Hepatocyte (in vitro differentiated cells): ENCODE measurements around the gene MACROD2. TPM values are rescaled to one million over a fixed set of nuclear protein-coding genes. Genes with fewer than 3 reads are reported as not detected.

Experiments used
- DNase-seq: peaks from one replicate; pipeline ENCODE4 v3.0.0-alpha.2; 2016; ENCODE audit warnings: low spot score
- H2AFZ ChIP-seq: fragments of 200-600 bp; sonication (generic); 2 replicates; pipeline ENCODE4 v1.6.0; 2016; ENCODE audit warnings: antibody characterized with exemption, mild to moderate bottlenecking
- H3K27ac ChIP-seq: fragments of 200-600 bp; sonication (generic); 2 replicates; pipeline ENCODE4 v1.5.1; 2016; ENCODE audit warnings: mild to moderate bottlenecking
- H3K27me3 ChIP-seq: fragments of 200-600 bp; sonication (generic); 2 replicates; pipeline ENCODE4 v1.6.1; 2016
- H3K36me3 ChIP-seq: fragments of 200-600 bp; sonication (generic); replicated peaks from 2 replicates; pipeline ENCODE4 v1.5.1; 2016; ENCODE audit warnings: low read depth; ENCODE audit not compliant: insufficient read depth
- H3K4me1 ChIP-seq: fragments of 200-600 bp; sonication (generic); 2 replicates; pipeline ENCODE4 v1.5.1; 2016; ENCODE audit warnings: mild to moderate bottlenecking, moderate library complexity; ENCODE audit not compliant: insufficient read depth
- H3K4me2 ChIP-seq: fragments of 200-600 bp; sonication (generic); 2 replicates; pipeline ENCODE4 v1.6.0; 2016
- H3K4me3 ChIP-seq: fragments of 200-600 bp; sonication (generic); 2 replicates; pipeline ENCODE4 v1.5.1; 2016; ENCODE audit warnings: mild to moderate bottlenecking
- H3K79me2 ChIP-seq: fragments of 200-600 bp; sonication (generic); 2 replicates; pipeline ENCODE4 v1.6.0; 2017; ENCODE audit warnings: mild to moderate bottlenecking
- H3K9me2 ChIP-seq: fragments of 200-600 bp; sonication (generic); replicated peaks from 2 replicates; pipeline ENCODE4 v1.6.0; 2017; ENCODE audit warnings: mild to moderate bottlenecking; ENCODE audit not compliant: insufficient read depth
- H3K9me3 ChIP-seq: fragments of 200-600 bp; sonication (generic); 2 replicates; pipeline ENCODE4 v1.5.1; 2016; ENCODE audit warnings: low read depth, mild to moderate bottlenecking
- H4K20me1 ChIP-seq: fragments of 200-600 bp; sonication (generic); 2 replicates; pipeline ENCODE4 v1.6.0; 2016; ENCODE audit warnings: mild to moderate bottlenecking; ENCODE audit not compliant: insufficient read depth, poor library complexity, severe bottlenecking
- CTCF ChIP-seq: fragments of 200-600 bp; sonication (generic); IDR thresholded peaks from 2 replicates; pipeline ENCODE4 v1.5.1; 2016; ENCODE audit warnings: antibody characterized with exemption, mild to moderate bottlenecking; ENCODE audit not compliant: poor library complexity
- EZH2 ChIP-seq: fragments of 200-600 bp; sonication (generic); IDR thresholded peaks from 2 replicates; pipeline ENCODE4 v1.6.1; 2016; ENCODE audit warnings: antibody characterized with exemption, mild to moderate bottlenecking, borderline replicate concordance
- EZH2phosphoT487 ChIP-seq: fragments of 200-600 bp; sonication (generic); IDR thresholded peaks from one replicate; pipeline ENCODE4 v1.6.1; 2018; ENCODE audit warnings: antibody characterized with exemption, mild to moderate bottlenecking, low read depth, moderate library complexity; ENCODE audit not compliant: unreplicated experiment, severe bottlenecking
- WGBS: methylation state at CpG from one replicate; pipeline ENCODE4 v1.1.6; 2016; ENCODE audit warnings: low lambda C conversion rate; ENCODE audit errors: missing lambda C conversion rate; 5-methylcytosine and 5-hydroxymethylcytosine counted together
- polyA plus RNA-seq: library from polyadenylated mRNA; unstranded; fragments of >200 nt; fragmentation: Nextera tagmentation; extraction: Ambion mirVana; gene quantifications from 2 replicates; pipeline ENCODE4 v1.2.1, GENCODE V29; 2016
- total RNA-seq: library from RNA; depleted of rRNA; stranded (reverse); fragments of >200 nt; gene quantifications from 2 replicates; pipeline ENCODE4 v1.2.3, GENCODE V29; 2014

The MACROD2 gene
- total and polyA plus RNA-seq, 2 experiments from 2014 or later = 2.4 to 3.1 TPM

GRCh38 chr20:15992564-15992963 lies 1997.2 kb downstream of the MACROD2 start:
- DNase-seq = no peak
- Histone ChIP-seq H3K36me3 (no peaks in the 10 kb centered on the region), H3K4me2 (no peak overlapping the region), H3K4me1 (no peaks in the 10 kb centered on the region), H3K79me2 (no peaks in the 10 kb centered on the region), H3K27me3 (no peaks in the 10 kb centered on the region), H3K27ac (no peak overlapping the region), H3K9me3 (peaks cover 6% of the 10 kb centered on the region), H4K20me1 (no peaks in the 10 kb centered on the region), H3K4me3 (no peak overlapping the region), H3K9me2 (no peaks in the 10 kb centered on the region), H2AFZ (no peak overlapping the region)
- no peak for TF ChIP-seq EZH2
- TF ChIP-seq CTCF = no peak
- TF ChIP-seq EZH2phosphoT487 = no peak
- WGBS = 73% methylated on average over 4 of the region's 4 CpGs

GRCh38 chr20:16000112-16000511 lies 2004.8 kb downstream of the MACROD2 start:
- Histone ChIP-seq H3K4me1 (no peaks in the 10 kb centered on the region), H3K9me2 (no peaks in the 10 kb centered on the region), H3K27ac (no peak overlapping the region), H3K27me3 (no peaks in the 10 kb centered on the region), H3K79me2 (no peaks in the 10 kb centered on the region), H4K20me1 (no peaks in the 10 kb centered on the region), H3K4me3 (no peak overlapping the region), H2AFZ (no peak overlapping the region), H3K4me2 (no peak overlapping the region), H3K36me3 (no peaks in the 10 kb centered on the region), H3K9me3 (peaks cover 12% of the 10 kb centered on the region)
- WGBS = 0% methylated on average over 1 of the region's 1 CpG
- no peak for DNase-seq
- no peak for TF ChIP-seq CTCF
- TF ChIP-seq EZH2 = no peak
- TF ChIP-seq EZH2phosphoT487 = no peak

GRCh38 chr20:16001286-16001685 lies 2006.0 kb downstream of the MACROD2 start:
- H3K27me3 ChIP-seq = no peaks in the 10 kb centered on the region
- no peak for DNase-seq
- no peaks in the 10 kb centered on the region for H3K79me2 ChIP-seq
- H3K4me1 ChIP-seq = no peaks in the 10 kb centered on the region
- no peak overlapping the region for H3K27ac ChIP-seq
- TF ChIP-seq CTCF = no peak
- TF ChIP-seq EZH2 = no peak
- TF ChIP-seq EZH2phosphoT487 = no peak
- WGBS = 75% methylated on average over 2 of the region's 2 CpGs
- H3K9me2 ChIP-seq = no peaks in the 10 kb centered on the region
- no peaks in the 10 kb centered on the region for H3K36me3 ChIP-seq
- no peak overlapping the region for H3K4me2 ChIP-seq
- H2AFZ ChIP-seq = no peak overlapping the region
- H3K9me3 ChIP-seq = peaks cover 12% of the 10 kb centered on the region
- H4K20me1 ChIP-seq = no peaks in the 10 kb centered on the region
- no peak overlapping the region for H3K4me3 ChIP-seq

- WGBS = 92% methylated on average over 1 of the region's 1 CpG
- no peaks in the 10 kb centered on the region for H3K4me1 ChIP-seq
- H4K20me1 ChIP-seq = no peaks in the 10 kb centered on the region
- H3K79me2 ChIP-seq = no peaks in the 10 kb centered on the region
- H3K36me3 ChIP-seq = no peaks in the 10 kb centered on the region
- peaks cover 2% of the 10 kb centered on the region for H3K9me3 ChIP-seq
- no peak overlapping the region for H2AFZ ChIP-seq
- H3K9me2 ChIP-seq = no peaks in the 10 kb centered on the region
- H3K4me3 ChIP-seq = no peak overlapping the region
- DNase-seq = no peak
- no peak for TF ChIP-seq EZH2
- no peak for TF ChIP-seq EZH2phosphoT487
- no peak for TF ChIP-seq CTCF
- no peaks in the 10 kb centered on the region for H3K27me3 ChIP-seq
- no peak overlapping the region for H3K27ac ChIP-seq
- no peak overlapping the region for H3K4me2 ChIP-seq
These were observed 2008.0 kb downstream of the MACROD2 start for GRCh38 chr20:16003310-16003709.
